IMR-90 (cell line): ENCODE measurements around the gene STK10. TPM values are rescaled to one million over a fixed set of nuclear protein-coding genes. Genes with fewer than 3 reads are reported as not detected.

ENCODE experiments used
- ATAC-seq: fragments of 200-7000 bp; cut with Tn5 transposase; 2 replicates; pipeline ENCODE4 v1.9.1; 2020; ENCODE audit warnings: low read depth, mild to moderate bottlenecking, moderate library complexity
- BruUV-seq: library from RNA; stranded (reverse); fragments of 400-500 nt; replicated peaks from 2 replicates; lab custom pipeline; 2021; lab: Mats Ljungman, UMichigan
- CTCF ChIA-PET: fragments of 300-600 bp; formaldehyde crosslinking; extraction: SDS; loops from one replicate; lab custom pipeline; 2021; ENCODE audit warnings: antibody characterized with exemption; lab: Yijun Ruan, JAX
- POLR2A ChIA-PET: fragments of 300-600 bp; sonication (Branson Sonifier 250); formaldehyde crosslinking; loops from one replicate; lab custom pipeline; 2022; ENCODE audit warnings: antibody characterized with exemption; ENCODE audit not compliant: unreplicated experiment; lab: Charles Lee
- DNase-seq: peaks from one replicate; pipeline ENCODE4 v3.0.0; 2013
- H2AFZ ChIP-seq: replicated peaks from 2 replicates; pipeline ENCODE3; 2013; ENCODE audit warnings: low read length, mild to moderate bottlenecking; ENCODE audit not compliant: poor library complexity
- H2AK5ac ChIP-seq: 2 replicates; pipeline ENCODE4 v1.6.1; 2013; ENCODE audit warnings: low read depth, low read length, inconsistent platforms
- H2AK9ac ChIP-seq: replicated peaks from 2 replicates; pipeline ENCODE3; 2013; ENCODE audit warnings: mild to moderate bottlenecking, low read depth, low read length, moderate library complexity; ENCODE audit not compliant: poor library complexity
- H2BK120ac ChIP-seq: 2 replicates; pipeline ENCODE4 v1.6.1; 2013; ENCODE audit warnings: low read depth, low read length, inconsistent platforms
- H2BK15ac ChIP-seq: 3 replicates; pipeline ENCODE4 v1.6.1; 2013; ENCODE audit warnings: low read depth, low read length, inconsistent platforms
- H2BK20ac ChIP-seq: 2 replicates; pipeline ENCODE4 v1.6.1; 2013; ENCODE audit warnings: low read depth, mild to moderate bottlenecking, inconsistent platforms, low read length, moderate library complexity
- H2BK5ac ChIP-seq: 2 replicates; pipeline ENCODE4 v1.6.1; 2013; ENCODE audit warnings: mild to moderate bottlenecking, low read depth, low read length, inconsistent platforms; ENCODE audit not compliant: poor library complexity, severe bottlenecking
- H3K14ac ChIP-seq: replicated peaks from 2 replicates; pipeline ENCODE4 v1.6.1; 2013; ENCODE audit warnings: low read depth, low read length, inconsistent platforms
- H3K18ac ChIP-seq: 2 replicates; pipeline ENCODE4 v1.6.1; 2013; ENCODE audit warnings: low read depth, low read length, control low read depth
- H3K23ac ChIP-seq: 2 replicates; pipeline ENCODE4 v1.6.1; 2013; ENCODE audit warnings: low read depth, low read length, inconsistent platforms
- H3K27ac ChIP-seq: 2 replicates; pipeline ENCODE4 v1.5.1; 2013; ENCODE audit warnings: mild to moderate bottlenecking, control low read depth, low read length; ENCODE audit not compliant: insufficient read depth
- H3K27me3 ChIP-seq: 2 replicates; pipeline ENCODE4 v1.6.1; 2013; ENCODE audit warnings: low read length; ENCODE audit not compliant: control insufficient read depth, insufficient read depth
- H3K36me3 ChIP-seq: 2 replicates; pipeline ENCODE4 v1.6.1; 2013; ENCODE audit warnings: low read length, mixed read lengths; ENCODE audit not compliant: control insufficient read depth, insufficient read depth
- H3K4ac ChIP-seq: 2 replicates; pipeline ENCODE4 v1.6.1; 2013; ENCODE audit warnings: low read depth, low read length, inconsistent platforms
- H3K4me1 ChIP-seq: 2 replicates; pipeline ENCODE4 v1.6.1; 2013; ENCODE audit warnings: low read length, mixed read lengths; ENCODE audit not compliant: control insufficient read depth, insufficient read depth
- H3K4me2 ChIP-seq: 2 replicates; pipeline ENCODE4 v1.6.1; 2013; ENCODE audit warnings: low read depth, mild to moderate bottlenecking, control low read depth, low read length, moderate library complexity
- H3K4me3 ChIP-seq: 2 replicates; pipeline ENCODE4 v1.5.1; 2013; ENCODE audit warnings: low read depth, mild to moderate bottlenecking, control low read depth, low read length, moderate library complexity; ENCODE audit not compliant: insufficient read depth
- H3K56ac ChIP-seq: 2 replicates; pipeline ENCODE4 v1.6.1; 2013; ENCODE audit warnings: low read length, inconsistent platforms; ENCODE audit not compliant: insufficient read depth; ENCODE audit errors: extremely low read depth
- H3K79me1 ChIP-seq, 2 experiments: 2 replicates each; pipeline ENCODE4 v1.6.1; 2013; ENCODE audit warnings: low read length in 2 of 2, inconsistent platforms in 1 of 2, low read depth in 1 of 2
- H3K9ac ChIP-seq: 2 replicates; pipeline ENCODE4 v1.6.1; 2013; ENCODE audit warnings: low read depth, low read length, control low read depth
- H3K9me1 ChIP-seq: 2 replicates; pipeline ENCODE4 v1.6.1; 2013; ENCODE audit warnings: low read length, inconsistent platforms; ENCODE audit not compliant: insufficient read depth
- H3K9me3 ChIP-seq: 2 replicates; pipeline ENCODE4 v1.6.1; 2013; ENCODE audit warnings: low read length; ENCODE audit not compliant: control insufficient read depth, insufficient read depth
- H4K20me1 ChIP-seq: 2 replicates; pipeline ENCODE4 v1.6.1; 2013; ENCODE audit warnings: low read length, inconsistent platforms; ENCODE audit not compliant: insufficient read depth
- H4K5ac ChIP-seq: 2 replicates; pipeline ENCODE4 v1.6.1; 2013; ENCODE audit warnings: mild to moderate bottlenecking, low read depth, low read length, control low read depth
- H4K8ac ChIP-seq, 2 experiments: 2 replicates each; pipeline ENCODE4 v1.6.1; 2013; ENCODE audit warnings: low read depth in 2 of 2, low read length in 2 of 2, control low read depth in 1 of 2, inconsistent platforms in 1 of 2
- H4K91ac ChIP-seq: 2 replicates; pipeline ENCODE4 v1.6.1; 2013; ENCODE audit warnings: low read depth, low read length, inconsistent platforms; ENCODE audit not compliant: insufficient read depth
- CEBPB ChIP-seq: IDR thresholded peaks from 2 replicates; pipeline ENCODE4 v1.6.1; 2012; ENCODE audit warnings: low read depth, low read length, improper control_type of control experiment
- FOS ChIP-seq: fragments of 150-350 bp; IDR thresholded peaks from 2 replicates; pipeline ENCODE4 v1.6.1; 2016; ENCODE audit warnings: low read depth, low read length
- MAZ ChIP-seq: IDR thresholded peaks from 2 replicates; pipeline ENCODE4 v1.6.1; 2012; ENCODE audit warnings: low read depth, mild to moderate bottlenecking, low read length, improper control_type of control experiment, moderate library complexity, borderline replicate concordance
- MXI1 ChIP-seq: IDR thresholded peaks from 2 replicates; pipeline ENCODE4 v1.6.1; 2012; ENCODE audit warnings: low read depth, mild to moderate bottlenecking, low read length, moderate library complexity, borderline replicate concordance
- POLR2A ChIP-seq: IDR thresholded peaks from 2 replicates; pipeline ENCODE4 v1.6.1; 2012; ENCODE audit warnings: mild to moderate bottlenecking, low read depth, low read length
- RAD21 ChIP-seq: IDR thresholded peaks from 2 replicates; pipeline ENCODE4 v1.6.1; 2012; ENCODE audit warnings: low read length, improper control_type of control experiment
- RFX5 ChIP-seq: IDR thresholded peaks from 2 replicates; pipeline ENCODE4 v1.8.0; 2012; ENCODE audit warnings: low read depth, mild to moderate bottlenecking, low read length, moderate library complexity
- SMC3 ChIP-seq: fragments of 150-350 bp; IDR thresholded peaks from 2 replicates; pipeline ENCODE4 v1.6.1; 2016; ENCODE audit warnings: low read depth, mild to moderate bottlenecking, antibody characterized with exemption, low read length, moderate library complexity
- WGBS, 2 experiments: methylation state at CpG; one replicate each; pipeline versions ENCODE4 v1.1.5 to v1.1.7; 2013; ENCODE audit warnings: missing lambda C conversion rate in 2 of 2; ENCODE audit not compliant: insufficient read length in 1 of 2; ENCODE audit errors: extremely low coverage in 2 of 2; 5-methylcytosine and 5-hydroxymethylcytosine counted together
- dilution Hi-C: fragments of 300-500 bp; cut with HindIII; formaldehyde crosslinking; loops from one replicate; pipeline ENCODE4 v1.14.3; 2018; ENCODE audit warnings: low sequenced_read_pairs; ENCODE audit not compliant: unreplicated experiment
- in situ Hi-C: fragments of 300-500 bp; cut with MboI; formaldehyde crosslinking; loops from 3 replicates; pipeline ENCODE4 v1.14.3; 2019; ENCODE audit warnings: low sequenced_read_pairs, inconsistent platforms, mixed read lengths
- intact Hi-C: fragments of 100-400 bp; cut with micrococcal nuclease; formaldehyde crosslinking; loops from 2 replicates; pipeline ENCODE4 v1.10.0; 2022
- polyA plus RNA-seq, 3 experiments: library from polyadenylated mRNA; depleted of rRNA; stranded (reverse); fragments of >200 nt; gene quantifications; 2 replicates each; pipeline ENCODE4 v1.2.3, GENCODE V29; 2012; ENCODE audit warnings: low replicate concordance in 1 of 3
- total RNA-seq: library from RNA; depleted of rRNA; stranded (reverse); fragments of >200 nt; gene quantifications from 2 replicates; pipeline ENCODE4 v1.2.3, GENCODE V29; 2012
- TF ChIP-seq, protein P1 (sequence below): conservative IDR thresholded peaks from 2 replicates; pipeline ENCODE4 v1.5.1; 2012; ENCODE audit warnings: mild to moderate bottlenecking, low read depth, low read length, improper control_type of control experiment
- TF ChIP-seq, protein P2 (sequence below): fragments of 150-350 bp; IDR thresholded peaks from 2 replicates; pipeline ENCODE4 v1.6.1; 2017; ENCODE audit warnings: mild to moderate bottlenecking, antibody characterized with exemption, low read length, low read depth
- TF ChIP-seq, protein P3 (sequence below): fragments of 150-350 bp; IDR thresholded peaks from 2 replicates; pipeline ENCODE4 v1.6.1; 2016; ENCODE audit warnings: low read depth, mild to moderate bottlenecking, low read length, moderate library complexity, borderline replicate concordance

The STK10 gene
- total and polyA plus RNA-seq, 2 of the 4 experiments (the other 2 are of a cell fraction), result 15.4 to 18.5 TPM

DNA sequence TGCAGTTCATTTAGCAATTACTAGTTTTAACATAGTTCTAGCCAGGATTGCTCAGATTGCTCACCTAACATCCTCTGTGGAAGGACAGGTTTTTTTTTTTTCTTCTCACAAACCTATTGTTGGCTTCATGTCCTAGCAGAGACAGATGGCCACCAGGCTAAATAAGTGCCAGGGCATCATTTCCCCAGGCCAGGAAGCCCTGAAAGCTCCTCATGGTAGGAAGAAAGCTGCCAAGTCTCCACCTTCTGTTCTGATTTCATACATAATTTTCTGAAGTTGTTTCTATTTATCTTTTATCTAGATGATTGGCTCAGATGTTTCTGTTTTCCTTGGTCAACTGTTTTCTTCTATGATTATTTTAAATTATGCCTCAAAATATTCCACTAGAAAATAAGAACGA is 37.0 kb upstream of the STK10 start:
- no peak overlapping the region for H3K4me2 ChIP-seq
- H3K79me1 ChIP-seq, result peaks cover 4 to 28% of the 10 kb centered on the region in 2 experiments; a peak in 2 of 4 replicates
- no peak overlapping the region for H2BK120ac ChIP-seq
- H2AFZ ChIP-seq, result no peak overlapping the region
- no TSS peak for BruUV-seq
- peaks cover 12% of the 10 kb centered on the region for H3K36me3 ChIP-seq
- no peaks in the 10 kb centered on the region for H3K4me1 ChIP-seq
- no peak overlapping the region for H4K5ac ChIP-seq
- H3K27me3 ChIP-seq, result no peaks in the 10 kb centered on the region
- H4K8ac ChIP-seq, result no peak overlapping the region
- no peak overlapping the region for H2AK5ac ChIP-seq
- no peaks in the 10 kb centered on the region for H4K20me1 ChIP-seq
- POLR2A ChIA-PET, result no interaction called here
- H3K9me3 ChIP-seq, result no peaks in the 10 kb centered on the region; the same call in 1 of the 2 replicates
- in situ Hi-C loops (no loop called here), dilution Hi-C loops (no loop called here), intact Hi-C loops (no loop called here)
- TF ChIP-seq CEBPB (no peak), RFX5 (no peak), MXI1 (no peak), MAZ (no peak), POLR2A (no peak), FOS (no peak), RAD21 (no peak), SMC3 (no peak)
- TF ChIP-seq, protein P1, sequence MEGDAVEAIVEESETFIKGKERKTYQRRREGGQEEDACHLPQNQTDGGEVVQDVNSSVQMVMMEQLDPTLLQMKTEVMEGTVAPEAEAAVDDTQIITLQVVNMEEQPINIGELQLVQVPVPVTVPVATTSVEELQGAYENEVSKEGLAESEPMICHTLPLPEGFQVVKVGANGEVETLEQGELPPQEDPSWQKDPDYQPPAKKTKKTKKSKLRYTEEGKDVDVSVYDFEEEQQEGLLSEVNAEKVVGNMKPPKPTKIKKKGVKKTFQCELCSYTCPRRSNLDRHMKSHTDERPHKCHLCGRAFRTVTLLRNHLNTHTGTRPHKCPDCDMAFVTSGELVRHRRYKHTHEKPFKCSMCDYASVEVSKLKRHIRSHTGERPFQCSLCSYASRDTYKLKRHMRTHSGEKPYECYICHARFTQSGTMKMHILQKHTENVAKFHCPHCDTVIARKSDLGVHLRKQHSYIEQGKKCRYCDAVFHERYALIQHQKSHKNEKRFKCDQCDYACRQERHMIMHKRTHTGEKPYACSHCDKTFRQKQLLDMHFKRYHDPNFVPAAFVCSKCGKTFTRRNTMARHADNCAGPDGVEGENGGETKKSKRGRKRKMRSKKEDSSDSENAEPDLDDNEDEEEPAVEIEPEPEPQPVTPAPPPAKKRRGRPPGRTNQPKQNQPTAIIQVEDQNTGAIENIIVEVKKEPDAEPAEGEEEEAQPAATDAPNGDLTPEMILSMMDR, result no peak
- TF ChIP-seq, protein P2, sequence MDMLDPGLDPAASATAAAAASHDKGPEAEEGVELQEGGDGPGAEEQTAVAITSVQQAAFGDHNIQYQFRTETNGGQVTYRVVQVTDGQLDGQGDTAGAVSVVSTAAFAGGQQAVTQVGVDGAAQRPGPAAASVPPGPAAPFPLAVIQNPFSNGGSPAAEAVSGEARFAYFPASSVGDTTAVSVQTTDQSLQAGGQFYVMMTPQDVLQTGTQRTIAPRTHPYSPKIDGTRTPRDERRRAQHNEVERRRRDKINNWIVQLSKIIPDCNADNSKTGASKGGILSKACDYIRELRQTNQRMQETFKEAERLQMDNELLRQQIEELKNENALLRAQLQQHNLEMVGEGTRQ, result no peak
- TF ChIP-seq, protein P3, sequence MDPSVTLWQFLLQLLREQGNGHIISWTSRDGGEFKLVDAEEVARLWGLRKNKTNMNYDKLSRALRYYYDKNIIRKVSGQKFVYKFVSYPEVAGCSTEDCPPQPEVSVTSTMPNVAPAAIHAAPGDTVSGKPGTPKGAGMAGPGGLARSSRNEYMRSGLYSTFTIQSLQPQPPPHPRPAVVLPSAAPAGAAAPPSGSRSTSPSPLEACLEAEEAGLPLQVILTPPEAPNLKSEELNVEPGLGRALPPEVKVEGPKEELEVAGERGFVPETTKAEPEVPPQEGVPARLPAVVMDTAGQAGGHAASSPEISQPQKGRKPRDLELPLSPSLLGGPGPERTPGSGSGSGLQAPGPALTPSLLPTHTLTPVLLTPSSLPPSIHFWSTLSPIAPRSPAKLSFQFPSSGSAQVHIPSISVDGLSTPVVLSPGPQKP, result no peak
- H3K23ac ChIP-seq, result no peak overlapping the region
- no peak overlapping the region for H2AK9ac ChIP-seq
- no peak for ATAC-seq
- no peak overlapping the region for H2BK5ac ChIP-seq
- H3K4me3 ChIP-seq, result no peak overlapping the region
- no peak overlapping the region for H3K18ac ChIP-seq
- no peak overlapping the region for H4K91ac ChIP-seq
- CTCF ChIA-PET, result no interaction called here
- DNase-seq, result no peak
- H3K14ac ChIP-seq, result no peak overlapping the region
- no peak overlapping the region for H3K27ac ChIP-seq
- H3K56ac ChIP-seq, result no peak overlapping the region
- no peak overlapping the region for H2BK15ac ChIP-seq
- WGBS, 2 experiments, result no CpG with 5 or more reads among the region's 1 CpG
- H3K9me1 ChIP-seq, result no peaks in the 10 kb centered on the region
- no peak overlapping the region for H3K9ac ChIP-seq
- H2BK20ac ChIP-seq, result no peak overlapping the region
- H3K4ac ChIP-seq, result no peak overlapping the region
